ENCODE measurements around the gene COPG2. TPM values are rescaled to one million over a fixed set of nuclear protein-coding genes. Genes with fewer than 3 reads are reported as not detected.

Gene COPG2
- total and polyA plus RNA-seq, 9 donors = 23.8 to 64.1 (median 42.3) TPM

- Histone ChIP-seq H3K9me3 (no peaks in the 10 kb centered on the region), H3K36me3 (no peaks in the 10 kb centered on the region), H3K27ac (no peak overlapping the region), H3K27me3 (no peaks in the 10 kb centered on the region), H3K4me3 (no peak overlapping the region), H3K4me1 (ENCODE audit: insufficient read depth) (no peaks in the 10 kb centered on the region)
- DNase-seq = no peak
- TF ChIP-seq CTCF (IDR thresholded peaks at IDR 0.05) = no peak
- TF ChIP-seq POLR2A (IDR thresholded peaks at IDR 0.05) = no peak
- no peak for TF ChIP-seq EP300 (IDR thresholded peaks at IDR 0.05)
- WGBS, 3 donors = 95 to 97% (median 96%) methylated on average over 5 of the region's 5 CpGs
- intact Hi-C loops (cut with DNase I) = no loop called here
Measured at GRCh38 chr7:130648580-130648979, 20.0 kb downstream of the COPG2 start.

GRCh38 chr7:130642383-130642782, 26.2 kb downstream of the COPG2 start:
- Histone ChIP-seq H3K4me1 (ENCODE audit: insufficient read depth) (no peaks in the 10 kb centered on the region), H3K27ac (no peak overlapping the region), H3K9me3 (no peaks in the 10 kb centered on the region), H3K27me3 (no peaks in the 10 kb centered on the region), H3K36me3 (no peaks in the 10 kb centered on the region), H3K4me3 (no peak overlapping the region)
- no peak for DNase-seq
- intact Hi-C loops (cut with DNase I) = no loop called here
- TF ChIP-seq CTCF (IDR thresholded peaks at IDR 0.05) = no peak
- no peak for TF ChIP-seq EP300 (IDR thresholded peaks at IDR 0.05)
- no peak for TF ChIP-seq POLR2A (IDR thresholded peaks at IDR 0.05)
- 91 to 97% (median 94%) methylated on average over 4 of the region's 4 CpGs for whole genome bisulfite sequencing, 3 donors

GRCh38 chr7:130641497-130641896, 27.1 kb downstream of the COPG2 start:
- no peaks in the 10 kb centered on the region for H3K4me1 ChIP-seq (ENCODE audit: insufficient read depth)
- H3K4me3 ChIP-seq = no peak overlapping the region
- intact Hi-C loops (cut with DNase I) = no loop called here
- no peaks in the 10 kb centered on the region for H3K36me3 ChIP-seq
- TF ChIP-seq CTCF (IDR thresholded peaks at IDR 0.05) (no peak), EP300 (IDR thresholded peaks at IDR 0.05) (no peak), POLR2A (IDR thresholded peaks at IDR 0.05) (no peak)
- DNase-seq = no peak
- H3K27me3 ChIP-seq = no peaks in the 10 kb centered on the region
- WGBS, 3 donors = 90 to 93% (median 92%) methylated on average over 3 of the region's 3 CpGs
- no peaks in the 10 kb centered on the region for H3K9me3 ChIP-seq
- no peak overlapping the region for H3K27ac ChIP-seq

- no peaks in the 10 kb centered on the region for H3K27me3 ChIP-seq
- WGBS, 3 donors = 93 to 97% (median 94%) methylated on average over 1 of the region's 1 CpG
- no peak overlapping the region for H3K4me3 ChIP-seq
- no peaks in the 10 kb centered on the region for H3K36me3 ChIP-seq
- no peaks in the 10 kb centered on the region for H3K9me3 ChIP-seq
- no peak overlapping the region for H3K27ac ChIP-seq
- TF ChIP-seq CTCF (IDR thresholded peaks at IDR 0.05) (no peak), EP300 (IDR thresholded peaks at IDR 0.05) (no peak), POLR2A (IDR thresholded peaks at IDR 0.05) (no peak)
- DNase-seq = no peak
- no peaks in the 10 kb centered on the region for H3K4me1 ChIP-seq (ENCODE audit: insufficient read depth)
- intact Hi-C loops (cut with DNase I) = no loop called here
Measured at GRCh38 chr7:130641040-130641439, 27.5 kb downstream of the COPG2 start.

GRCh38 chr7:130639388-130639787, 29.2 kb downstream of the COPG2 start:
- Histone ChIP-seq H3K4me3 (no peak overlapping the region), H3K27me3 (no peaks in the 10 kb centered on the region), H3K9me3 (no peaks in the 10 kb centered on the region), H3K27ac (no peak overlapping the region), H3K36me3 (no peaks in the 10 kb centered on the region), H3K4me1 (ENCODE audit: insufficient read depth) (no peaks in the 10 kb centered on the region)
- intact Hi-C loops (cut with DNase I) = no loop called here
- 98 to 100% (median 98%) methylated on average over 1 of the region's 1 CpG for WGBS, 3 donors
- DNase-seq = no peak
- no peak for TF ChIP-seq POLR2A (IDR thresholded peaks at IDR 0.05)
- TF ChIP-seq CTCF (IDR thresholded peaks at IDR 0.05) = no peak
- no peak for TF ChIP-seq EP300 (IDR thresholded peaks at IDR 0.05)
